GM19043 (cell line): Measurements from ENCODE around the gene KIAA1217.

Experiments
- ATAC-seq: cut with Tn5 transposase; IDR thresholded peaks from one replicate; pipeline ENCODE4 v1.9.1; 2021; ENCODE audit warnings: low read depth; ENCODE audit not compliant: unreplicated experiment

KIAA1217 gene

GRCh38 chr10:24208661-24209431 lies at the start of gene KIAA1217:
KIAA1217 (plus strand) TSS chr10:24209138; CDS start chr10:24209194, 56 bp downstream.
- peak; percentile 20 for ATAC-seq

GRCh38 chr10:24162206-24162985 lies 46.5 kb upstream of the KIAA1217 start:
- no peak for ATAC-seq

- no peak for ATAC-seq
Observed at GRCh38 chr10:24163485-24163884, 45.5 kb upstream of the KIAA1217 start.

- ATAC-seq, result no peak
Observed at GRCh38 chr10:24168258-24169170, 40.4 kb upstream of the KIAA1217 start.

- no peak for ATAC-seq
Observed at GRCh38 chr10:24170199-24170598, 38.7 kb upstream of the KIAA1217 start.

GRCh38 chr10:24172909-24173308 lies 36.0 kb upstream of the KIAA1217 start:
- ATAC-seq, result no peak

GRCh38 chr10:24174014-24174413 lies 34.9 kb upstream of the KIAA1217 start:
- ATAC-seq, result no peak

GRCh38 chr10:24176658-24177057 lies 32.3 kb upstream of the KIAA1217 start:
- ATAC-seq, result no peak

- no peak for ATAC-seq
Observed at GRCh38 chr10:24177636-24178035, 31.3 kb upstream of the KIAA1217 start.

GRCh38 chr10:24180891-24181290 lies 28.0 kb upstream of the KIAA1217 start:
- ATAC-seq, result no peak

- no peak for ATAC-seq
Observed at GRCh38 chr10:24184455-24184854, 24.5 kb upstream of the KIAA1217 start.

- no peak for ATAC-seq
Observed at GRCh38 chr10:24193330-24193729, 15.6 kb upstream of the KIAA1217 start.

- no peak for ATAC-seq
Observed at GRCh38 chr10:24197263-24197662, 11.7 kb upstream of the KIAA1217 start.

- ATAC-seq, result no peak
Observed at GRCh38 chr10:24201503-24202180, 7.3 kb upstream of the KIAA1217 start.

- ATAC-seq, result no peak
Observed at GRCh38 chr10:24202181-24202570, 6.8 kb upstream of the KIAA1217 start.

GRCh38 chr10:24205821-24206220 lies 3.1 kb upstream of the KIAA1217 start:
- ATAC-seq, result no peak

- ATAC-seq, result no peak
Observed at GRCh38 chr10:24206334-24206733, 2.6 kb upstream of the KIAA1217 start.

- no peak for ATAC-seq
Observed at GRCh38 chr10:24206926-24207325, 2.0 kb upstream of the KIAA1217 start.

GRCh38 chr10:24207341-24207740 lies 1.6 kb upstream of the KIAA1217 start:
- ATAC-seq, result no peak
